T-helper 1 cell treated with Interleukin-12 subunit alpha and Interleukin-12 subunit beta and Interleukin-4 antibody, amounts not matched to agents 30 ng/mL and 1 ng/mL, for 36 hours (primary cell): ENCODE measurements around the gene CAMSAP3. TPM values are rescaled to one million over a fixed set of nuclear protein-coding genes. Genes with fewer than 3 reads are reported as not detected.

Source experiments
- intact Hi-C: fragments of 100-400 bp; cut with micrococcal nuclease; formaldehyde crosslinking; loops from one replicate; pipeline ENCODE4 v1.15.1; 2024
- total RNA-seq: library from RNA; stranded (reverse); gene quantifications from 2 replicates; pipeline ENCODE4 v1.2.3, GENCODE V29; 2022

The CAMSAP3 gene
- total RNA-seq, 1 donor from 2014 or later, result 0.34 TPM

DNA sequence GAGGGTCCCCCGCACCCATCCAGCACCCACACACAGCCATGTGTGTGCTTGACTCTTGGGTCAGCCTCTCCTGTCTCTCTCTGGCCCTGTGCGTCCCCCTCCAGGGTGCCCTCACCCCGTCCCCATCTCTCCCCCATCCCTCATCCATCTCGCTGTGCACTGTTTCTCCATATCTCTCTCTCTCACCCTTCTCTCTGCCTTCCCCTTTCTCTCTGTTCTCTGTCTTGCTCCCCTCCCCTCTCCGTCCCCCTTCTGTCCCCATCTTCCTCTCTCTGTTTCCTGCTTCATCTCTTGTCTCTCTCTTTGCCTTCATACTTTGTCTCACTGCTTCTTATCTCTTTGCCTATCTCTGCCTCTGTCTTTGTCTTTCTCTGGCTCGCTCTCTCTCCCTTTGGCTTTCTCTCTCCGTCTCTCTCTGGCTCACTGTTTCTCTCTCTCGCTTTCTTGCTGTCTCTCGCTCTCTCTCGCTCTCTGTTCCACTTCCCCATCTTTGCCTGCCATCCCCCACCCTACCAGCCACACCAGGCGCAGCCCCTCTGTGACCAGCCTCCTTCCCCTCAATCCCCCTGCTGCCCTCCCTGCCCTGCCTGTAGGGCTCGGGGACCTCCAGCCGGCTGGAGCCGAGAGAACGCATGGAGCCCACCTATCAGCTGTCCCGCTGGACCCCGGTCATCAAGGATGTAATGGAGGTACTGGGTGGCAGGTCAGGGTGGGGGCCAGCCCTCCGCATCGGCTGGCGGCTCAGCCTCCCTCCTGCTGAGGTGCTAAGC, 50.2 kb downstream of the CAMSAP3 start:
- intact Hi-C loops, result no loop called here

DNA sequence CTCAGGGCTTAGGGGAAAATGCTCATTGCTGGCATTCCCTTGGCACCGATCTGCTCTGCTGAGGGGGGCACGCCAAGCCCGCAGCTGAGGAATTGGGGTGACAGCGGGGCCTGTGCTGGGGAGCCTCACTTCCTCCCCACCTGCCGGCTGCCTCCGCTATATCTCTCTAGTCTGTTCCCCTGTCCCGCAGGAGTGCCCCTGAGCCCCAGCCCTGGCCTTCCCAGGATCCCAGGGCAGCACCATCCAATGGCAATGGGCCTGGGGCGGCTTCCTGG, 50.7 kb downstream of the CAMSAP3 start:
- intact Hi-C loops, result no loop called here

DNA sequence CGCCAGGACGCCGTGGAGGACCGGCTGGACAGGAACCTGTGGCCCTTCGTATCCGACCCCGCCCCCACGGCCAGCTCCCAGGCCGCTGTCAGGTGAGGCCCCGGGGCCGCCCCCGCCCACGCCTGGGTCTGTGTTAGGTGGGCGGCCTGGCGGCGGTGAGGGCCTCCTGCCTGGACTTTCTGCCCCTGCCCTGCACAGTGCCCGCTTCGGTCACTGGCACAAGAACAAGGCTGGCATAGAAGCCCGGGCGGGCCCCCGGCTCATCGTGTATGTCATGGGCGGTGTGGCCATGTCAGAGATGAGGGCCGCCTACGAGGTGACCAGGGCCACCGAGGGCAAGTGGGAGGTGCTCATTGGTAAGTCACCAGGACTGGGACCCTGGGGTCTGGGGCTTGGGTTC, 51.5 kb downstream of the CAMSAP3 start:
- intact Hi-C loops, result no loop called here

DNA sequence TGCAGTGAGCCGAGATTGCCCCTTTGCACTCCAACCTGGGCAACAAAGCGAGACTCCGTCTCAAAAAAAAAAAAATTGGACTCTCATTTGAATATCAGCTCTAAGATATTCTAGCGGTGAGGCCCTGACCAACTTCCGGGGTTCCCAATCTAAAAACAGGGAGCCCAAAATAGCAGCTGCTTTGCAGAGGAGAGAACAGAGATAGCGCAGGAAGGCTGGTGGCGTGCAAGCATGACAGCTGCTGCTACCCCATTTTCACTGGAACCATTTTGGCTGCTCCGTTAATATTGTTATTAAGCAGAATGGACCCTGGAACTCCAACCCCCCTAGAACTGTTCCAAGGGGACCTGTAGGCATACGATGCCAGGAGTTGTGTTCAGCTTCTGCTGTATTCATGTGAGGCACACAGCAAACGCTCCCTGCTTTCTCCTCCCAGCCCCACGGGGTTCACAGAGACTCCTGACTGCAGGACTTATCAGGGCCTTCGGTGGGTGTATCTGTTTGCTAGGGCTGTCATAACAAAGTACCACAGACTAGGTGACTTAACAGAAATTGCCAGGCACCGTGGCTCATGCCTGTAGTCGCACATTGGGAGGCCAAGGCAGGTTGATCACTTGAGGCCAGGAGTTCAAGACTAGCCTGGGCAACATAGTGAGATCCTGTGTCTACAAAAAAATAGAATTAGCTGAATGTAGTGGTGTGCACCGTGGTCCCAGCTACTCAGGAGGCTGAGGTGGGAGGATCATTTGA, 52.8 kb downstream of the CAMSAP3 start:
- intact Hi-C loops, result no loop called here

DNA sequence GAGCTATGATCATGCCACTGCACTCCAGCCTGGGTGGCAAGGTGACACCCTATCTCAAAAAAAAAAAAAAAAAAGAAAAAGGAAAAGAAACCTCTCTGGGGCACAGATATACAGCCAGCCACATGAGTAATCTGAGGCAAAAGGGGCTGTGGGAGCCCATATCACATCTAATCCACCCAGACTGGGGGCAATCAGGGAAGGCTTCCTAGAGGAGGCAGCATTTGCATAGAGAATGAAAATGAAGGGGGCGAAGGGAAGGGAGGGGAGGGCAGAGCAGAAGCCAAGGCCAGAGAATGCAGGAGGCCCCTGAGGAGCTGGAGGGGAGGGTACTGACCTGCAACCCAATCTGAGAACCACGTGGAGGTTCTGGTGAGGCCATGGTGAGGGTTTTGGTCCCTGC, 54.5 kb downstream of the CAMSAP3 start:
- intact Hi-C loops, result no loop called here

DNA sequence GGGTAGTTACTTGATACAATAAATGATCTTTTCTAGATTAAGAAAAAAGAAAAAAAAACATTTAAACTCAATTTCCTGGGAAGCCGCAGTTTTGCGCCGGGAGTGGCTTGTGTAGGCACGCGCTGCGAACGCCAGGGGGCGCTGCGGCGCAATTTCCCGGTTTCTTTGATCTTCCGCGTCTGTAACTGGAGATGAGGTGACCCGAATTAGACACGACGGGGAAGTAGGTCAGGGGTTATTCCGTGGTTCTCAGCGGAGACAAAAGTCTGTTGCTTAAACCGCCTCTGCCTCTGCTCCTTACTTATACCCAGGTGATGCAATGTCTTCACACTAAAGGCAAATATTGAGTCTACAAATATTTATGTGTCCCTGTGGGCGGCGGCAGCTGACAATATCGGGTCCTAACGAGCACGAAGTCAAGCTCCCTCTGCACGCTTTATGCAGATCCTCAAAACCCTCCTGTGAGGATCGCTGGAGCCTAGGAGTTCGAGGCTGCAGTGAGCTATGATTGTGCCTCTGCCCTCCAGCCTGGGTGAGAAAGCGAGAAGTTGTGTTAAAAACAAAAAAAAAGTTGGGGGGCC, 56.5 kb downstream of the CAMSAP3 start:
- intact Hi-C loops, result loop anchor here (1.0 kb wide), 5 partner anchors 15 to 147 kb away; partner anchors contain the start of genes PET100, STXBP2, TRAPPC5 and XAB2

DNA sequence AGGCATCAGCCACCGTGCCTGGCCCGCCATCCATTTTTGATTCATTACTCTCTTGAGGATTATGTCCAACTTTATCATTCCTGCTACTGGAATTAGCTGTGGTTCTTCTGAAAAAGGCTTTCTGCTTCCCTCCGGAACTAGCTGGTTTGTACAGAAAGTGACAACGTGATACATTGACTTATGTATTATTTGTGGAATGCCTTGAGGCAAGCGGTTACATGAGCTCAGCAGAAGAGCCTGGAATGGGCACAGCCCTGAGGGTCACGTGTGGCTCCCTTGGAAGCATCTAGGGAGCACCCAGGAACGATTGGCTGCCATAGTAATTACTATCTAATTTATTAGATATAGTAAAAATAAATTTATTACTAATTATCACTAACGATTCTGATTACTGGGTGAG, 58.7 kb downstream of the CAMSAP3 start:
- intact Hi-C loops, result no loop called here

DNA sequence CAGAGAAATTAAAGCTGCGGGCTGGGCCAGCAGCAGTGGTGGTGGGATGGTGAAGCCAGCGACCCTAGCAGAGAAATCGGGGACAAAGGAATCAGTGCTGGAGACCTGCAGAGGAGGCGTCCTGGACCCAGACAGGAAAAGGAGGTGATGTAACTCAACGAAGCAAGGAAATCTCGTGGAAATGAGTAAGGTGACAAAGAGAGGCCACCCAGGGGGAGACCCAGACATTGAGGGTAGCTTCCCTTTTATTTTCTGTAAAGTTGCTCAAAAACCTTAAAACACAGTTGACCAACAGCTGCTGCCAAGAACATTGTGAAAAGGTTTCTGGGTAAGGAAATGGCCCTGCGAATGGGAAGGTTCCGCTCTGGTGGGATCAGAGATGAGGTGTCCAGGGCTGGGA, 59.9 kb downstream of the CAMSAP3 start:
- intact Hi-C loops, result no loop called here

DNA sequence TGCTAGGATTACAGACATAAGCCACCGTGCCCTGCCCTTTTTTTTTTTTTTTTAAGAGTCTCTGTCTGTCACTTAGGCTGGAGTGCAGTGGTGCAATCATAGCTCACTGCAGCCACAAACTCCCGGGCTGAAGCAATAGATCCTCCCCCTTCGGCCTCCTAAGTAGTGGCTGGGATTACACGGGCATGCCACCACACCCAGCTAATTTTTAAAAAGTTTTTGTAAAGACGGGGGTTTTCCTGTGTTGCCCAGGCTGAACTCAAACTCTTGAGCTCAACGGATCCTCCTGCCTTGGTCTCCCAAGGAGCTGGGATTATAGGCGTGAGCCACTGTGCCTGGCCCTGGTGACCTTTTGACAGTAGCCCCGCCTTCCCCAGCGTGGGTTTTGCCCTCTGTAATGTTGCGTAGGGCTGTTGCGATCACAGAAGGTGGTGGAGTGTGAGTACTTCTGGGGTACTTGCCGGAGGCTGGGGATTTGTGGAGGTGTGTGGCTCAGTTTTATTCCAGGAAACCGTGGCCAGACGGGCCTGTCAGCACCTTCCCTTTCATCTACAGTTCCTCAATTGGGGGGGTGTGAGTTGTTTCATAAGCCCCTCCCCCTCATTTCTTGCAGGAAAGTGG, 61.6 kb downstream of the CAMSAP3 start:
- intact Hi-C loops, result no loop called here

DNA sequence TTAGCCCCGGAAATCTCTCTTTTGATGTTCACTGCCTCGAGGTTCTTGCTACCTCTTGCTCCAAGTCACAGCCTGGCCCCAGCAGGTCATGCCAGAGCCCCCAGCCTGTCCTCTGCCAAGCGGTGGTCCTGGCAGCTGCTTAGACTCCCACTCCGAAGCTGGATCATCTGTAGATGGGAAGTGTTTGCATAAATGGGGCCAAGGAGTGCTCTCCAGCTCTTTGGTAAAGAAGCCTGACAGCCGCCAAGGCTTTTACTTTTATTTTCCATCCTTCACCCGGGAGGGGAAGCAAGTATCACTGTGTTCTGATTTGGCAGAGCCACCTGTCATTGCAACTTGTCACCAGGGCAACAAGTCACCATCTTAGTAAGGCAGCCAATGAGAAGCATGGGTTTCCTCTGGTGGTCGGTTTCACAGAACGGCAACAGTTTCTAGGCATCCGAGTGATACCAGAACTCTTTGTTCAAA, 62.6 kb downstream of the CAMSAP3 start:
- intact Hi-C loops, result loop anchor here (1.0 kb wide), 2 partner anchors 21 to 171 kb away; no protein-coding TSS in a partner anchor

DNA sequence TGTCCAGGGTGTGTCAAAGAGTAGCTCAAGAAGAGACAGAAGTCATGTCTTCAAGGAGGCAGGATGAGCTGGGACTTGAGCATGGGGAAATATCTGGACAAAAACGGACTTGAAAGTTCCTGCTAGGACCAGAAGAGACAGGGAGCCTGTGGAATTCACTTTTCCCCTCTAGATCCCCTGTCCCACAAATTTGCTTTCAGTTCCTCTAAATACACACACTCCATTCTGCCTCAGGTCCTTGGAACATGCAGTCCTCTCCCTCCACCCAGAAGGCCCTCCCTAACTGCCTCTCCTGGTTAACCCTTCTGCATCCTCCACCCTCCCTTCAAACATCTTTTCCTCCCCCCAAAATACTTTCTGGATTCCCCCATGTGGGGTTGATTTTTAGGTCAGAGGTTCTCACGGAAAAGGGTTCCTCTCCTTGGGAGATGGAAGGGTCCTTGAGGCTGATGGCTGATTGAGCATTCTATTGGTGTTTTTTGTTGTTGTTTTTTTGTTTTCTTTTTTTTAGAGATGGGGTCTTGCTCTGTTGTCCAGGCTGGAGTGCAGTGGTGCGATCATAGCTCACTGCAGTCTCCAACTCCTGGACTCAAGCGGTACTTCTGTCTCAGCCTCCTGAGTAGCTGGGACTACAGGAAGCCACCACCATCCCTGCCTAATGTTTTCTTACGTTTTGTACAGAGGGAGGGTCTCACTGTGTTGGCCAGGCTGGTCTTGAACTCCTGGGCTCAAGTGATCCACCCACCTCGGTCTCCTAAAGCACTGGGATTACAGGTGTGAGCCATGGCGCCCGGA, 66.3 kb downstream of the CAMSAP3 start:
- intact Hi-C loops, result no loop called here

DNA sequence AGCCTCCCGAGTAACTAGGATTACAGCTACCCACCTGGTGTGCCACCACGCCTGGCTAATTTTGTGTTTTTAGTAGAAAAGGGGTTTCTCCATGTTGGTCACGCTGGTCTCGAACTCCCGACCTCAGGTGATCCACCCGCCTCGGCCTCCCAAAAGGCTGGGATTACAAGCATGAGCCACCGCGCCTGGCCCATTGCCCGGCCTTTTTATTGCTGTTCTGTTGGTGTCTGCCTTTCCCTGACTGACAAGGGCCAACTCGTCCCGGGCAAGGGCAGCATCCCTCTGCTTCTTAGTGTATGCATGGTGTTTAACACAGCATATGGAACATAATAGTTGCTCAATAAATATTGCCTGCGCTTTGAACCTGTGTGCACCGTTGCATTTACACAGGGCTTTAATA, 67.0 kb downstream of the CAMSAP3 start:
- intact Hi-C loops, result no loop called here

DNA sequence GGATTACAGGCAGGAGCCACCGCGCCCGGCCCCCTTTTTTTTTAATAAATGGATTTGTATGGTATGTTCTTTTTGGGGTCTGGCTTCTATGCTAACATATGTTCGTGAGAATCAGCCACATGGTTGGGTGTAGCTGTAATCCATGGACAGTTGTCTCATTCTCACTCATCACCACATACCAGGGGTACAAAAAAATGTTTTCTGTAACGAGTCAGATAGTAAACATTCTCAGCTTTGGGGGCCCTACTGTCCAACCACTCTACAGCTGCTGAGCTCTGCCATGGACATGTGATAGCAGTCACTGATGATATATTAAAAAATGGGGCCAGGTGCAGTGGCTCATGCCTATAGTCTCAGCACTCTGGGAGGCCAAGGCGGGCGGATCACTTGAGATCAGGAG, 68.0 kb downstream of the CAMSAP3 start:
- intact Hi-C loops, result no loop called here

DNA sequence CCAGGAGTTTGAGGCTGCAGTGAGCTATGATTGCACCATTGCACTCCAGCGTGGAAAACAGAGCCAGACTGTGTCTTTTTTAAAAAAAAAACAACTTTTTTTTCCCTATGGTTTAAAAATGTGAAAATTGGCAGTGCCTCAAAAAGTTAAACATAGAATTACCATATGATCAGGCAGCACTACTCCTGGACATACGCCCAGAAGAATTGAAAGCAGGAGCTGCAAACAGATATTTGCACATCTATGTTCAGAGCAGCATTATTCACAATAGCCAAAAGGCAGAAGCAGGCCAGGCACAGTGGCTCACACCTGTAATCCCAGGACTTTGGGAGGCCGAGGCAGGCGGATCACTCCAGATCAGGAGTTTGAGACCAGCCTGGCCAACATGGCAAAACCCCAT, 69.4 kb downstream of the CAMSAP3 start:
- intact Hi-C loops, result no loop called here

Other genes starting within 250 kb of the CAMSAP3 start
- 41.8 and 51.2 TPM in 2 replicates for gene ARHGEF18, start 246.9 kb upstream of the CAMSAP3 start, total RNA-seq
- 0.42 and 0.98 TPM in 2 replicates for gene PEX11G, start 106.8 kb upstream of the CAMSAP3 start, total RNA-seq
- gene ZNF358, start 79.8 kb upstream of the CAMSAP3 start, total RNA-seq, result 5.3 and 5.9 TPM in 2 replicates
- gene MCOLN1, start 73.2 kb upstream of the CAMSAP3 start, total RNA-seq, result 15.8 and 18.4 TPM in 2 replicates
- gene PNPLA6, start 60.1 kb upstream of the CAMSAP3 start, total RNA-seq, result 143 and 148 TPM in 2 replicates
- 46.1 and 47.0 TPM in 2 replicates for gene XAB2, start 33.7 kb downstream of the CAMSAP3 start, total RNA-seq
- gene PET100, start 33.9 kb downstream of the CAMSAP3 start, total RNA-seq, result 119 and 124 TPM in 2 replicates
- 1.7 and 1.9 TPM in 2 replicates for gene PCP2, start 37.9 kb downstream of the CAMSAP3 start, total RNA-seq
- 148 and 152 TPM in 2 replicates for gene STXBP2, start 41.2 kb downstream of the CAMSAP3 start, total RNA-seq
- not detected in 2 replicates for gene RETN, start 73.2 kb downstream of the CAMSAP3 start, total RNA-seq
- not detected in 2 replicates for gene MCEMP1, start 81.2 kb downstream of the CAMSAP3 start, total RNA-seq
- gene TRAPPC5, start 85.0 kb downstream of the CAMSAP3 start, total RNA-seq, result 77.3 and 82.9 TPM in 2 replicates
- not detected in 2 replicates for gene FCER2, start 106.3 kb downstream of the CAMSAP3 start, total RNA-seq
- not detected in 2 replicates for gene CLEC4G, start 136.2 kb downstream of the CAMSAP3 start, total RNA-seq
- not detected in 2 replicates for gene CD209, start 151.7 kb downstream of the CAMSAP3 start, total RNA-seq
- not detected in 2 replicates for gene CLEC4M, start 167.4 kb downstream of the CAMSAP3 start, total RNA-seq
- gene EVI5L, start 234.4 kb downstream of the CAMSAP3 start, total RNA-seq, result 9.1 and 9.6 TPM in 2 replicates